ENCODE data around the gene MMP24. TPM values are rescaled to one million over a fixed set of nuclear protein-coding genes. Genes with fewer than 3 reads are reported as not detected.

Gene MMP24
- total and polyA plus RNA-seq, 2 of the 13 experiments (the other 11 are each of a cell fraction or from before 2014, with no cell fraction given) = 0.29 to 0.35 TPM

DNA sequence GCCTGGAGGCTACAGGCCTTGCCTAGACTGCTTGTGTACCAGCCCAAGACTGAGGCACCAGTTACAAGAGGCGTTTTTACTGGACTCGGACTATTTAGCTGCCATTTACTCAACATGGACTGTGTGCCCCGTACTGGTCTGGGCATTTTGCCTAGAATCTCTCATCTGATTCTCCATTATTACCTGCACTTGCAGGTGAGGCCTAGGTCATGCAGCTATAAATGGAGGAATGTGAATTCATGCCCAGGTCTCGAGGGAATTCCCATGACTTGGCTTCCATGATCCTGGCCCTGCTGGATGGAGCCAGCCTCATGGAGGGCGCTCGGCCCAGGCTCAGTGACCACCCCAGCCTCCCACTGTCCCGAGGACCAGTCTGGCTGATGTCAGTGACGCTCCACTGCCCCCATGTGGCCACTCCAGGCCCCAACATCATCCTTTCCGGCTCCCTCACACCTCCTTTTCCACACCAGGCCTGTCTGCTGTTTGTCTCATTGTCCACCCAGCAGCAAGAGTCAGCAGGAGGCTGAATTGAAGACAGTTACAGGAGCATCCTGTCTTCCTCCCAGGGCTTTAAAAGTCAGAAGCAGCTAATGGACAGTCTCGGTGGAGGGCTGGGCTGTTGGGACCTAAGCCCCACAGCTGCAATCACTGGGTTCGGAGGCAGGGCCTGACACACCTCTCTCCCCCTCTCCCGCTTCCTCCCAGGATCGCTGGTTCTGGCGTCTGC, 42.7 kb downstream of the MMP24 start (continued):
- TF ChIP-seq GPN1 (CRISPR knock-in tag; IDR thresholded peaks at IDR 0.05; ENCODE audit: borderline replicate concordance) = no peak
- TF ChIP-seq GFI1 (CRISPR knock-in tag; IDR thresholded peaks at IDR 0.05; ENCODE audit: borderline replicate concordance) = 0 out of 2 replicates have a peak, but pooled peaks have one; percentile 33
- TF ChIP-seq ZNF747 (CRISPR knock-in tag; IDR thresholded peaks at IDR 0.05; ENCODE audit: borderline replicate concordance) = no peak
- TF ChIP-seq, protein P1, sequence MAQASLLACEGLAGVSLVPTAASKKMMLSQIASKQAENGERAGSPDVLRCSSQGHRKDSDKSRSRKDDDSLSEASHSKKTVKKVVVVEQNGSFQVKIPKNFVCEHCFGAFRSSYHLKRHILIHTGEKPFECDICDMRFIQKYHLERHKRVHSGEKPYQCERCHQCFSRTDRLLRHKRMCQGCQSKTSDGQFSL (CRISPR knock-in tag; IDR thresholded peaks at IDR 0.05) = no peak
- TF ChIP-seq, protein P2, sequence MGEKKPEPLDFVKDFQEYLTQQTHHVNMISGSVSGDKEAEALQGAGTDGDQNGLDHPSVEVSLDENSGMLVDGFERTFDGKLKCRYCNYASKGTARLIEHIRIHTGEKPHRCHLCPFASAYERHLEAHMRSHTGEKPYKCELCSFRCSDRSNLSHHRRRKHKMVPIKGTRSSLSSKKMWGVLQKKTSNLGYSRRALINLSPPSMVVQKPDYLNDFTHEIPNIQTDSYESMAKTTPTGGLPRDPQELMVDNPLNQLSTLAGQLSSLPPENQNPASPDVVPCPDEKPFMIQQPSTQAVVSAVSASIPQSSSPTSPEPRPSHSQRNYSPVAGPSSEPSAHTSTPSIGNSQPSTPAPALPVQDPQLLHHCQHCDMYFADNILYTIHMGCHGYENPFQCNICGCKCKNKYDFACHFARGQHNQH (CRISPR knock-in tag; IDR thresholded peaks at IDR 0.05) = peak; percentile 68; the same call in 1 of the 2 replicates
- TF ChIP-seq FOXP1 (IDR thresholded peaks at IDR 0.05) = no peak
- no peak for TF ChIP-seq FOXP1 (CRISPR knock-in tag; IDR thresholded peaks at IDR 0.05)
- TF ChIP-seq TGIF2 (CRISPR knock-in tag; IDR thresholded peaks at IDR 0.05) = 0 out of 2 replicates have a peak, but pooled peaks have one; percentile 9
- no peak for TF ChIP-seq PAF1 (CRISPR knock-in tag; IDR thresholded peaks at IDR 0.05)
- peak; percentile 58; the same call in 1 of the 2 replicates for TF ChIP-seq GABPB1 (CRISPR knock-in tag; IDR thresholded peaks at IDR 0.05)
- TF ChIP-seq ZSCAN30 (CRISPR knock-in tag; IDR thresholded peaks at IDR 0.05) = no peak
- no peak for TF ChIP-seq ZNF205 (CRISPR knock-in tag; IDR thresholded peaks at IDR 0.05)
- TF ChIP-seq GATAD1 (CRISPR knock-in tag; IDR thresholded peaks at IDR 0.05) = 0 out of 2 replicates have a peak, but pooled peaks have one; percentile 51
- TF ChIP-seq ARNTL (CRISPR knock-in tag; IDR thresholded peaks at IDR 0.05) = no peak; the same call in 1 of the 2 replicates
- TF ChIP-seq ZFP37 (CRISPR knock-in tag; IDR thresholded peaks at IDR 0.05; ENCODE audit: borderline replicate concordance) = 0 out of 2 replicates have a peak, but pooled peaks have one; percentile 23
- TF ChIP-seq, protein P3, sequence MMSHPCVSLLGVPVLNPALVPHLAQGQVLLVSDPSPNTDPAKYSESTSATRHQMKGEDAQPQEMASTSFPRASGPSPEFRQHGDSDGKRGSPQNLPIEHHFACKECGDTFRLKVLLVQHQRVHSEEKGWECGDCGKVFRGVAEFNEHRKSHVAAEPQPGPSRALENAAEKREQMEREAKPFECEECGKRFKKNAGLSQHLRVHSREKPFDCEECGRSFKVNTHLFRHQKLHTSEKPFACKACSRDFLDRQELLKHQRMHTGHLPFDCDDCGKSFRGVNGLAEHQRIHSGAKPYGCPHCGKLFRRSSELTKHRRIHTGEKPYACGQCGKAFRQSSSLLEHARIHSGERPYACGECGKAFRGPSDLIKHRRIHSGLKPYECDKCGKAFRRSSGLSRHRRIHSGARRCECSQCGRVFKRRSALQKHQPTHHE (CRISPR knock-in tag; IDR thresholded peaks at IDR 0.05; ENCODE audit: borderline replicate concordance) = no peak
- no peak for TF ChIP-seq EZH2 (conservative IDR thresholded peaks at IDR 0.05; ENCODE audit: low read depth, low read length)
- no peak for TF ChIP-seq U2AF1 (optimal IDR thresholded peaks at IDR 0.05; ENCODE audit: low read depth, low read length)
- no peak for TF ChIP-seq NCOA2 (CRISPR knock-in tag; IDR thresholded peaks at IDR 0.05)
- TF ChIP-seq RORA (CRISPR knock-in tag; IDR thresholded peaks at IDR 0.05) = no peak
- TF ChIP-seq DMAP1 (CRISPR knock-in tag; IDR thresholded peaks at IDR 0.05) = 0 out of 2 replicates have a peak, but pooled peaks have one; percentile 19
- TF ChIP-seq ZNF550 (CRISPR knock-in tag; IDR thresholded peaks at IDR 0.05; ENCODE audit: borderline replicate concordance) = no peak
- no peak; the same call in 1 of the 2 replicates for TF ChIP-seq ZNF746 (CRISPR knock-in tag; IDR thresholded peaks at IDR 0.05)
- TF ChIP-seq TAF1 (CRISPR knock-in tag; IDR thresholded peaks at IDR 0.05) = no peak
- peak; percentile 35; the same call in 1 of the 2 replicates for TF ChIP-seq SOX5 (CRISPR knock-in tag; IDR thresholded peaks at IDR 0.05; ENCODE audit: borderline replicate concordance)
- no peak for TF ChIP-seq ZNF101 (CRISPR knock-in tag; IDR thresholded peaks at IDR 0.05; ENCODE audit: borderline replicate concordance, low read depth)
- TF ChIP-seq, protein P4, sequence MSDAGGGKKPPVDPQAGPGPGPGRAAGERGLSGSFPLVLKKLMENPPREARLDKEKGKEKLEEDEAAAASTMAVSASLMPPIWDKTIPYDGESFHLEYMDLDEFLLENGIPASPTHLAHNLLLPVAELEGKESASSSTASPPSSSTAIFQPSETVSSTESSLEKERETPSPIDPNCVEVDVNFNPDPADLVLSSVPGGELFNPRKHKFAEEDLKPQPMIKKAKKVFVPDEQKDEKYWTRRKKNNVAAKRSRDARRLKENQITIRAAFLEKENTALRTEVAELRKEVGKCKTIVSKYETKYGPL (CRISPR knock-in tag; IDR thresholded peaks at IDR 0.05) = no peak
- no peak for TF ChIP-seq RFX5 (IDR thresholded peaks at IDR 0.05; ENCODE audit: low read depth, low read length)
- TF ChIP-seq ZNF546 (CRISPR knock-in tag; conservative IDR thresholded peaks at IDR 0.05) = no peak

All from HepG2 (cell line).